Activated CD8-positive, alpha-beta memory T cell treated with anti-CD3 and anti-CD28 coated beads for 36 hours (primary cell): ENCODE measurements around the gene TOP3A. TPM values are rescaled to one million over a fixed set of nuclear protein-coding genes. Genes with fewer than 3 reads are reported as not detected.

Source experiments
- CTCF ChIA-PET: fragments of 350-600 bp; sonication (Branson Sonifier 250); formaldehyde crosslinking; loops from one replicate; lab custom pipeline; 2021; ENCODE audit warnings: antibody characterized with exemption; lab: Charles Lee
- POLR2A ChIA-PET: fragments of 350-600 bp; sonication (Branson Sonifier 250); formaldehyde crosslinking; loops from one replicate; lab custom pipeline; 2021; ENCODE audit warnings: antibody characterized with exemption; lab: Charles Lee
- total RNA-seq, 2 experiments: library from RNA; stranded (reverse); gene quantifications; one replicate each; pipeline ENCODE4 v1.2.3, GENCODE V29; 2021

Gene TOP3A
- total RNA-seq, 2 experiments from 2014 or later = 68.5 to 72.4 TPM

- ChIA-PET POLR2A (no interaction called here), CTCF (no interaction called here)
These were observed 86.6 kb downstream of the TOP3A start for GRCh38 chr17:18228176-18228682.

GRCh38 chr17:18227635-18228034 lies 87.2 kb downstream of the TOP3A start:
- CTCF ChIA-PET = interaction anchor here (0.6 kb wide), 1 partner anchor 16 kb away, joined by 3 read pairs; no protein-coding TSS in a partner anchor
- POLR2A ChIA-PET = no interaction called here

GRCh38 chr17:18226284-18226945 lies 88.4 kb downstream of the TOP3A start:
- POLR2A ChIA-PET = interaction anchor here (0.9 kb wide), 1 partner anchor 9 kb away, joined by 3 read pairs; no protein-coding TSS in a partner anchor
- CTCF ChIA-PET = no interaction called here

- ChIA-PET POLR2A (interaction anchor here (0.6 to 0.9 kb wide), 3 partner anchors 10 to 135 kb away, joined by 3 to 7 read pairs (median 4); no protein-coding TSS in a partner anchor), CTCF (no interaction called here)
These were observed 89.0 kb downstream of the TOP3A start for GRCh38 chr17:18225642-18226283.

- ChIA-PET CTCF (interaction anchor here (1.5 kb wide), 1 partner anchor 23 kb away, joined by 4 read pairs; no protein-coding TSS in a partner anchor), POLR2A (interaction anchor here (0.6 kb wide), 2 partner anchors 11 to 135 kb away, joined by 4 to 7 read pairs; no protein-coding TSS in a partner anchor)
These were observed 89.6 kb downstream of the TOP3A start, which contains the start of gene LLGL1 for GRCh38 chr17:18225121-18225641. Gene LLGL1 (plus strand): TSS chr17:18225635. CDS start chr17:18225683, 48 bp downstream.

- POLR2A ChIA-PET = interaction anchor here (0.8 kb wide), 1 partner anchor 41 kb away, joined by 3 read pairs; the partner anchor contains the start of gene ALKBH5
These were observed 90.2 kb downstream of the TOP3A start for GRCh38 chr17:18224387-18225120.

GRCh38 chr17:18224053-18224386 lies 90.8 kb downstream of the TOP3A start:
- CTCF ChIA-PET = interaction anchor here (1.5 kb wide), 1 partner anchor 24 kb away, joined by 4 read pairs; no protein-coding TSS in a partner anchor
- POLR2A ChIA-PET = interaction anchor here (0.5 to 0.8 kb wide), 2 partner anchors 33 to 40 kb away, joined by 3 read pairs; partner anchors contain the start of gene ALKBH5

More at GRCh38 chr17:18224387-18225120, 90.2 kb downstream of the TOP3A start:
- CTCF ChIA-PET = interaction anchor here (1.5 kb wide), 1 partner anchor 24 kb away, joined by 4 read pairs; no protein-coding TSS in a partner anchor

Other genes starting within 250 kb of the TOP3A start
- 10 to 100 TPM; 53.2 to 53.7 TPM for gene DRG2, start 227.0 kb downstream of the TOP3A start, total RNA-seq
- gene MYO15A, start 206.2 kb downstream of the TOP3A start, total RNA-seq = under 1 TPM; 0.27 to 0.46 TPM
- 100 to 1,000 TPM; 173 TPM for gene ALKBH5, start 131.2 kb downstream of the TOP3A start, total RNA-seq
- 10 to 100 TPM; 23.6 to 24.9 TPM for gene LLGL1, start 89.4 kb downstream of the TOP3A start, total RNA-seq
- 100 to 1,000 TPM; 264 to 279 TPM for gene FLII, start 56.3 kb downstream of the TOP3A start, total RNA-seq
- 1 to 10 TPM; 4.3 to 4.4 TPM for gene MIEF2, start 54.3 kb downstream of the TOP3A start, total RNA-seq
- 10 to 100 TPM; 21.5 to 21.6 TPM for gene SMCR8, start 299 bp upstream of the TOP3A start, total RNA-seq
- 10 to 100 TPM; 49.6 to 50.4 TPM for gene SHMT1, start 48.6 kb upstream of the TOP3A start, total RNA-seq
- gene EVPLL, start 62.8 kb upstream of the TOP3A start, total RNA-seq = not detected
- gene LGALS9C, start 161.8 kb upstream of the TOP3A start, total RNA-seq = not detected